TTC549 (cell line): ENCODE results near the gene NAGPA.

ENCODE experiments used
- FAIRE-seq: peaks from 2 replicates; lab custom pipeline; 2012; peaks lifted over from hg19 to GRCh38; lab: Jason Lieb, UNC

Gene NAGPA

GRCh38 chr16:5027575-5028235 is 6.0 kb downstream of the NAGPA start:
- no peak for FAIRE-seq

GRCh38 chr16:5027086-5027485 is 6.6 kb downstream of the NAGPA start:
- no peak for FAIRE-seq

- no peak for FAIRE-seq
Measured at GRCh38 chr16:5026664-5027063, 7.1 kb downstream of the NAGPA start.

- FAIRE-seq = no peak
Measured at GRCh38 chr16:5025171-5025632, 8.5 kb downstream of the NAGPA start.

GRCh38 chr16:5024632-5025031 is 9.1 kb downstream of the NAGPA start:
- no peak for FAIRE-seq

GRCh38 chr16:5022521-5022920 is 11.2 kb downstream of the NAGPA start:
- FAIRE-seq = no peak

- no peak for FAIRE-seq
Measured at GRCh38 chr16:5020551-5020950, 13.2 kb downstream of the NAGPA start.

- FAIRE-seq = no peak
Measured at GRCh38 chr16:5019775-5020174, 14.0 kb downstream of the NAGPA start.

- FAIRE-seq = no peak
Measured at GRCh38 chr16:5018793-5019192, 14.9 kb downstream of the NAGPA start.

- no peak for FAIRE-seq
Measured at GRCh38 chr16:5017678-5017969, 16.1 kb downstream of the NAGPA start.

GRCh38 chr16:5016967-5017677 is 16.6 kb downstream of the NAGPA start:
- FAIRE-seq = no peak

GRCh38 chr16:5015887-5016286 is 17.8 kb downstream of the NAGPA start:
- no peak for FAIRE-seq

- FAIRE-seq = no peak
Measured at GRCh38 chr16:5015351-5015750, 18.4 kb downstream of the NAGPA start.

- no peak for FAIRE-seq
Measured at GRCh38 chr16:5012887-5013286, 20.8 kb downstream of the NAGPA start.

GRCh38 chr16:5011637-5012036 is 22.1 kb downstream of the NAGPA start:
- no peak for FAIRE-seq

- FAIRE-seq = no peak
Measured at GRCh38 chr16:5010576-5011329, 23.0 kb downstream of the NAGPA start.

- FAIRE-seq = no peak
Measured at GRCh38 chr16:5008311-5008731, 25.4 kb downstream of the NAGPA start.

- no peak for FAIRE-seq
Measured at GRCh38 chr16:5007256-5007655, 26.5 kb downstream of the NAGPA start.

- FAIRE-seq = no peak
Measured at GRCh38 chr16:5006348-5007193, 27.2 kb downstream of the NAGPA start.

- no peak for FAIRE-seq
Measured at GRCh38 chr16:5005916-5006315, 27.8 kb downstream of the NAGPA start.

GRCh38 chr16:5004311-5004710 is 29.4 kb downstream of the NAGPA start:
- no peak for FAIRE-seq

GRCh38 chr16:5003828-5004227 is 29.9 kb downstream of the NAGPA start:
- FAIRE-seq = no peak

GRCh38 chr16:5003211-5003610 is 30.5 kb downstream of the NAGPA start:
- FAIRE-seq = no peak
